A549 (cell line): ENCODE data around the gene TPSG1. TPM values are rescaled to one million over a fixed set of nuclear protein-coding genes. Genes with fewer than 3 reads are reported as not detected.

Source experiments
- ATAC-seq, 2 experiments: fragments of 200-7000 bp in 1 of 2; fragments of >200 bp in 1 of 2; cut with Nextera tagmentation in 1 of 2; cut with Tn5 transposase in 1 of 2; 3 replicates each; pipeline versions ENCODE4 v1.8.0 to v1.9.1; 2018 to 2020; ENCODE audit warnings: mild to moderate bottlenecking in 1 of 2, moderate library complexity in 1 of 2
- CTCF ChIA-PET: fragments of 300-600 bp; sonication (Branson Sonifier 250); formaldehyde crosslinking; extraction: SDS; loops from one replicate; lab custom pipeline; 2021; ENCODE audit warnings: antibody characterized with exemption, inconsistent platforms; lab: Yijun Ruan, JAX
- POLR2A ChIA-PET: fragments of 350-600 bp; formaldehyde crosslinking; extraction: SDS; loops from one replicate; lab custom pipeline; 2021; ENCODE audit warnings: antibody characterized with exemption, inconsistent platforms; lab: Yijun Ruan, JAX
- DNase-seq, 2 experiments: peaks; one replicate each; pipeline versions ENCODE4 v3.0.0 to v3.0.0-alpha.2; 2011 to 2016; ENCODE audit warnings: low read depth in 1 of 2, low spot score in 1 of 2
- FAIRE-seq: peaks from 2 replicates; lab custom pipeline; 2011; peaks lifted over from hg19 to GRCh38; lab: Jason Lieb, UNC
- H3K27ac ChIP-seq, 2 experiments: fragments of >200 bp; sonication (Bioruptor Twin); formaldehyde crosslinking; 3 replicates each; pipeline ENCODE4 v1.5.1; 2016 to 2017
- H3K4me1 ChIP-seq: fragments of >200 bp; sonication (Bioruptor Twin); formaldehyde crosslinking; 3 replicates; pipeline ENCODE4 v1.6.1; 2016
- H3K4me2 ChIP-seq: fragments of >200 bp; sonication (Bioruptor Twin); formaldehyde crosslinking; 3 replicates; pipeline ENCODE4 v1.6.1; 2016
- H3K4me3 ChIP-seq: fragments of >200 bp; sonication (Bioruptor Twin); formaldehyde crosslinking; 3 replicates; pipeline ENCODE4 v1.5.1; 2016
- H3K9me3 ChIP-seq: fragments of >200 bp; sonication (Bioruptor Twin); formaldehyde crosslinking; 3 replicates; pipeline ENCODE4 v1.6.1; 2016
- ATOH8 ChIP-seq: fragments of 250-450 bp; sonication (Bioruptor Pico); IDR thresholded peaks from 2 replicates; pipeline ENCODE4 v1.5.0; 2020; ENCODE audit warnings: low read depth, mild to moderate bottlenecking, moderate library complexity
- CEBPB ChIP-seq, 2 experiments: fragments of >200 bp in 1 of 2; sonication (Bioruptor Twin) in 1 of 2; formaldehyde crosslinking in 1 of 2; IDR thresholded peaks; 2 replicates each; pipeline ENCODE4 v1.6.1; 2012 to 2016
- CHD2 ChIP-seq: fragments of 150-350 bp; IDR thresholded peaks from 2 replicates; pipeline ENCODE4 v1.6.1; 2014; ENCODE audit warnings: low read length; ENCODE audit not compliant: partially characterized antibody
- CHD4 ChIP-seq: fragments of 200-600 bp; sonication (generic); IDR thresholded peaks from 2 replicates; pipeline ENCODE4 v1.6.1; 2016; ENCODE audit warnings: antibody characterized with exemption, mild to moderate bottlenecking, borderline replicate concordance
- EHMT2 ChIP-seq: fragments of 200-600 bp; sonication (generic); IDR thresholded peaks from 2 replicates; pipeline ENCODE4 v1.6.1; 2016; ENCODE audit warnings: antibody characterized with exemption, low read depth, mild to moderate bottlenecking, moderate library complexity
- ELK1 ChIP-seq: fragments of 150-350 bp; IDR thresholded peaks from 2 replicates; pipeline ENCODE4 v1.6.1; 2014; ENCODE audit warnings: low read depth, mild to moderate bottlenecking, low read length
- ESRRA ChIP-seq: fragments of 150-350 bp; IDR thresholded peaks from 2 replicates; pipeline ENCODE4 v1.6.1; 2014; ENCODE audit warnings: mild to moderate bottlenecking, low read length, borderline replicate concordance
- FOSB ChIP-seq: fragments of 250-450 bp; sonication (Bioruptor Pico); IDR thresholded peaks from 2 replicates; pipeline ENCODE4 v1.5.0; 2020; ENCODE audit warnings: mild to moderate bottlenecking, moderate library complexity
- FOSL2 ChIP-seq, 2 experiments: fragments of 450-650 bp in 1 of 2; fragments of >200 bp in 1 of 2; sonication (Bioruptor Twin) in 1 of 2; formaldehyde crosslinking; IDR thresholded peaks; 2 replicates each; pipeline versions ENCODE4 v1.5.0 to v1.6.1; 2016 to 2020; ENCODE audit warnings: mild to moderate bottlenecking in 1 of 2, moderate library complexity in 1 of 2
- HDAC2 ChIP-seq: fragments of 200-600 bp; sonication (generic); IDR thresholded peaks from 2 replicates; pipeline ENCODE4 v1.6.1; 2016
- HMGXB4 ChIP-seq: fragments of 250-450 bp; sonication (Bioruptor Pico); IDR thresholded peaks from 2 replicates; pipeline ENCODE4 v1.5.0; 2021; ENCODE audit warnings: mild to moderate bottlenecking, moderate library complexity, borderline replicate concordance
- HOXA7 ChIP-seq: fragments of 250-450 bp; sonication (Bioruptor Pico); IDR thresholded peaks from 2 replicates; pipeline ENCODE4 v1.5.0; 2020; ENCODE audit warnings: mild to moderate bottlenecking, moderate library complexity
- HOXB5 ChIP-seq: fragments of 250-450 bp; sonication (Bioruptor Pico); IDR thresholded peaks from 2 replicates; pipeline ENCODE4 v1.5.0; 2020; ENCODE audit warnings: mild to moderate bottlenecking, moderate library complexity
- JUNB ChIP-seq: fragments of >200 bp; sonication (Bioruptor Twin); formaldehyde crosslinking; IDR thresholded peaks from 2 replicates; pipeline ENCODE4 v1.6.1; 2016
- KDM5A ChIP-seq: fragments of 200-600 bp; sonication (generic); IDR thresholded peaks from 2 replicates; pipeline ENCODE4 v1.6.1; 2016; ENCODE audit warnings: antibody characterized with exemption, mild to moderate bottlenecking
- MAFK ChIP-seq: fragments of 450-650 bp; IDR thresholded peaks from 2 replicates; pipeline ENCODE4 v1.6.1; 2014; ENCODE audit not compliant: partially characterized antibody
- MAZ ChIP-seq: fragments of 150-350 bp; IDR thresholded peaks from 2 replicates; pipeline ENCODE4 v1.6.1; 2014; ENCODE audit warnings: antibody characterized with exemption, low read depth, low read length, borderline replicate concordance
- NFE2L2 ChIP-seq: fragments of 150-350 bp; conservative IDR thresholded peaks from 2 replicates; pipeline ENCODE4 v1.6.1; 2014; ENCODE audit warnings: low read length
- RFX5 ChIP-seq: fragments of 450-650 bp; IDR thresholded peaks from 2 replicates; pipeline ENCODE4 v1.7.1; 2014; ENCODE audit warnings: antibody characterized with exemption, mild to moderate bottlenecking, moderate library complexity
- RNF2 ChIP-seq: fragments of 200-600 bp; sonication (generic); IDR thresholded peaks from 2 replicates; pipeline ENCODE4 v1.6.1; 2016; ENCODE audit warnings: low read depth, mild to moderate bottlenecking, antibody characterized with exemption, moderate library complexity, borderline replicate concordance
- SMC3 ChIP-seq: fragments of >200 bp; sonication (Bioruptor Twin); formaldehyde crosslinking; IDR thresholded peaks from 3 replicates; pipeline ENCODE4 v1.6.1; 2018; ENCODE audit warnings: inconsistent platforms
- SREBF2 ChIP-seq: fragments of 450-650 bp; IDR thresholded peaks from 2 replicates; pipeline ENCODE4 v1.6.1; 2014; ENCODE audit warnings: mild to moderate bottlenecking, moderate library complexity
- TFCP2L1 ChIP-seq: fragments of 250-450 bp; sonication (Bioruptor Pico); IDR thresholded peaks from 2 replicates; pipeline ENCODE4 v1.5.0; 2021; ENCODE audit warnings: mild to moderate bottlenecking
- USF2 ChIP-seq: fragments of 450-650 bp; IDR thresholded peaks from 2 replicates; pipeline ENCODE4 v1.6.1; 2014; ENCODE audit warnings: antibody characterized with exemption
- ZC3H11A ChIP-seq: fragments of 450-650 bp; IDR thresholded peaks from 2 replicates; pipeline ENCODE4 v1.6.1; 2014; ENCODE audit warnings: antibody characterized with exemption, mild to moderate bottlenecking
- ZFP36 ChIP-seq: fragments of 450-650 bp; IDR thresholded peaks from 2 replicates; pipeline ENCODE4 v1.6.1; 2014; ENCODE audit warnings: borderline replicate concordance; ENCODE audit not compliant: partially characterized antibody
- ZNF302 ChIP-seq: fragments of 250-450 bp; sonication (Bioruptor Pico); IDR thresholded peaks from 2 replicates; pipeline ENCODE4 v1.9.0; 2021; ENCODE audit warnings: inconsistent platforms, mild to moderate bottlenecking, moderate library complexity
- WGBS: methylation state at CpG from one replicate; pipeline ENCODE4 v1.1.6; 2017; ENCODE audit errors: missing lambda C conversion rate; 5-methylcytosine and 5-hydroxymethylcytosine counted together
- polyA plus RNA-seq, 4 experiments: library from polyadenylated mRNA; depleted of rRNA in 3 of 4; stranded (reverse); fragments of >200 nt; fragmentation: RNase III in 1 of 4; extraction: RNeasy Plus Mini Kit Qiagen cat#74134 plus additional on column Dnase treatment in 1 of 4; gene quantifications; 2 replicates in 3 of 4; 3 replicates in 1 of 4; pipeline ENCODE4 v1.2.3, GENCODE V29; 2011 to 2017

Gene TPSG1
- polyA plus RNA-seq, 2 of the 4 experiments (the other 2 are of a cell fraction) = not detected

GRCh38 chr16:1204933-1205332, 20.1 kb downstream of the TPSG1 start:
- H3K9me3 ChIP-seq = no peaks in the 10 kb centered on the region
- FAIRE-seq = no peak
- no peaks in the 10 kb centered on the region for H3K4me1 ChIP-seq
- DNase-seq = no peak
- H3K27ac ChIP-seq = no peak overlapping the region
- H3K4me2 ChIP-seq = no peak overlapping the region
- ChIA-PET POLR2A (no interaction called here), CTCF (interaction anchor here (0.9 to 4.6 kb wide), 8 partner anchors 9 to 147 kb away, joined by 3 to 26 read pairs (median 4); no protein-coding TSS in a partner anchor)
- no peak overlapping the region for H3K4me3 ChIP-seq
- no peak for ATAC-seq
- TF ChIP-seq RFX5 (no peak), FOSL2 (IDR thresholded peaks at IDR 0.05) (no peak), FOSL2 (CRISPR knock-in tag; IDR thresholded peaks at IDR 0.05) (no peak), JUNB (no peak), ZFP36 (no peak), HMGXB4 (no peak), MAFK (no peak), KDM5A (no peak), ZNF302 (CRISPR knock-in tag) (no peak)
- WGBS = 88% methylated on average over 7 of the region's 21 CpGs

- CTCF ChIA-PET = interaction anchor here (0.9 to 4.6 kb wide), 6 partner anchors 21 to 147 kb away, joined by 3 to 26 read pairs (median 4); no protein-coding TSS in a partner anchor
- TF ChIP-seq ELK1 (no peak), EHMT2 (no peak), USF2 (no peak), NFE2L2 (no peak), FOSB (CRISPR knock-in tag) (no peak), MAZ (no peak), HOXA7 (CRISPR knock-in tag) (no peak), HOXB5 (CRISPR knock-in tag) (no peak), SMC3 (no peak), CHD2 (no peak), SREBF2 (no peak), HDAC2 (no peak), ZC3H11A (no peak), ATOH8 (CRISPR knock-in tag) (no peak), CHD4 (no peak), TFCP2L1 (CRISPR knock-in tag) (no peak), CEBPB (IDR thresholded peaks at IDR 0.05) (no peak), ESRRA (no peak), RNF2 (no peak)
- WGBS = 93% methylated on average over 13 of the region's 18 CpGs
- no peak for FAIRE-seq
- DNase-seq = no peak
- Histone ChIP-seq H3K4me3 (no peak overlapping the region), H3K9me3 (no peaks in the 10 kb centered on the region), H3K27ac (no peak overlapping the region), H3K4me2 (no peak overlapping the region), H3K4me1 (no peaks in the 10 kb centered on the region)
- POLR2A ChIA-PET = no interaction called here
- no peak for ATAC-seq
Observed at GRCh38 chr16:1202274-1202673, 22.8 kb downstream of the TPSG1 start.
